Osteoblast (primary cell): ENCODE data around the gene YPEL5. TPM values are rescaled to one million over a fixed set of nuclear protein-coding genes. Genes with fewer than 3 reads are reported as not detected.
"Not testable (repeated sequence)": the region's sequence is repeated elsewhere in the genome, so short reads cannot be mapped to it uniquely, and the experiment has no call there.

ENCODE experiments used
- DNase-seq: peaks from one replicate; pipeline ENCODE4 v3.0.0; 2011; ENCODE audit warnings: low spot score, mixed read lengths; ENCODE audit not compliant: insufficient read length; ENCODE audit errors: missing footprints
- H2AFZ ChIP-seq: 2 replicates; pipeline ENCODE4 v1.6.0; 2011; ENCODE audit warnings: mild to moderate bottlenecking, low read length
- H3K27ac ChIP-seq: 2 replicates; pipeline ENCODE4 v1.5.1; 2011; ENCODE audit warnings: mild to moderate bottlenecking, low read depth, low read length, moderate library complexity
- H3K27me3 ChIP-seq: 2 replicates; pipeline ENCODE4 v1.6.0; 2012; ENCODE audit warnings: mild to moderate bottlenecking, control low read depth, inconsistent platforms, low read length, moderate library complexity; ENCODE audit not compliant: insufficient read depth
- H3K36me3 ChIP-seq: 2 replicates; pipeline ENCODE4 v1.5.1; 2011; ENCODE audit warnings: mild to moderate bottlenecking, low read length, control low read depth, moderate library complexity; ENCODE audit not compliant: insufficient read depth
- H3K4me1 ChIP-seq: 2 replicates; pipeline ENCODE4 v1.5.1; 2011; ENCODE audit warnings: mild to moderate bottlenecking, low read length, control low read depth, moderate library complexity; ENCODE audit not compliant: insufficient read depth
- H3K4me2 ChIP-seq: 2 replicates; pipeline ENCODE4 v1.6.0; 2011; ENCODE audit warnings: mild to moderate bottlenecking, low read length; ENCODE audit not compliant: insufficient read depth
- H3K4me3 ChIP-seq: fragments of 200-600 bp; sonication (generic); 3 replicates; pipeline ENCODE4 v1.5.1; 2012; ENCODE audit warnings: mild to moderate bottlenecking, low read length, inconsistent platforms; ENCODE audit not compliant: insufficient read depth
- H3K79me2 ChIP-seq: 2 replicates; pipeline ENCODE4 v1.6.0; 2012; ENCODE audit warnings: mild to moderate bottlenecking, low read length, control low read depth, inconsistent platforms; ENCODE audit not compliant: insufficient read depth
- H3K9me3 ChIP-seq: 2 replicates; pipeline ENCODE4 v1.5.1; 2011; ENCODE audit warnings: low read depth, low read length, control low read depth
- H4K20me1 ChIP-seq: 2 replicates; pipeline ENCODE4 v1.6.0; 2012; ENCODE audit warnings: mild to moderate bottlenecking, low read length, control low read depth; ENCODE audit not compliant: insufficient read depth
- total RNA-seq: library from RNA; depleted of rRNA; stranded (reverse); fragments of >200 nt; gene quantifications from 2 replicates; pipeline ENCODE4 v1.2.3, GENCODE V29; 2012
- TF ChIP-seq, protein P1 (sequence below): IDR thresholded peaks from 2 replicates; pipeline ENCODE4 v1.5.1; 2011; ENCODE audit warnings: mild to moderate bottlenecking, low read depth, low read length, moderate library complexity; ENCODE audit errors: extremely low read depth

Gene YPEL5
- total RNA-seq, 1 donor: 92.3 TPM

DNA sequence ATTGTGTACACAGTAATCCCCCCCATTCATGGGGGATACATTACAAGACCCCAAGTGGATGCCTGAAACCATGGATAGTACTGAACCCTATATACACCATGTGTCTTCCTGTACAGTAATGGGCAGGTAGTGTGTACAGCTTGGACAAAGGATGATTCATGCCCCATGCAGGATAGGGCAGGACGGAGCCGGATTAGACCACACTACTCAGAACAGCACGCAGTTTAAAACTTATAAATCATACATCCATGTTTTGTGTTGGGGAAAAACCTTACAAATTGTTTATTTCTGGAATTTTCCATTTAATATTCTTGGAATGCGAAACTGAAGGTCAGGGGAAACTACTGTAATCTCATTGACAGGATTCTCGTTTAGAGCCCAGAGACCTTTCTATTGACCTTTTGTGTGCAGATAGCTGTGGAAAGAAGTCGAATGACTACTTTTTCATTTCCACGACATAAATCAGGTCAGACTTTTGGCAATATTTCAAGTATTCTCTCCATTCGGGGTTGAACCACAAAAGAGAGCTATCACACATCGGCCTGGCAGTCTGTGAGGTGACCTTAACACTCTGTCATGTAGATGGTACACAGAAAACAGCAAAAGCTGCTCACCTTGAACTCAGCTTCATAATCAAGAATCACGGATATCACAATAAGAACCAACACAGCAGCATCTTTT lies 9.9 kb upstream of the YPEL5 start:
- no peaks in the 10 kb centered on the region for H4K20me1 ChIP-seq
- H3K9me3 ChIP-seq: no peaks in the 10 kb centered on the region
- no peaks in the 10 kb centered on the region for H3K79me2 ChIP-seq
- no peak for DNase-seq
- H3K4me3 ChIP-seq: no peak overlapping the region
- H3K36me3 ChIP-seq: no peaks in the 10 kb centered on the region
- no peaks in the 10 kb centered on the region for H3K4me1 ChIP-seq
- H3K27ac ChIP-seq: no peak overlapping the region
- TF ChIP-seq, protein P1, sequence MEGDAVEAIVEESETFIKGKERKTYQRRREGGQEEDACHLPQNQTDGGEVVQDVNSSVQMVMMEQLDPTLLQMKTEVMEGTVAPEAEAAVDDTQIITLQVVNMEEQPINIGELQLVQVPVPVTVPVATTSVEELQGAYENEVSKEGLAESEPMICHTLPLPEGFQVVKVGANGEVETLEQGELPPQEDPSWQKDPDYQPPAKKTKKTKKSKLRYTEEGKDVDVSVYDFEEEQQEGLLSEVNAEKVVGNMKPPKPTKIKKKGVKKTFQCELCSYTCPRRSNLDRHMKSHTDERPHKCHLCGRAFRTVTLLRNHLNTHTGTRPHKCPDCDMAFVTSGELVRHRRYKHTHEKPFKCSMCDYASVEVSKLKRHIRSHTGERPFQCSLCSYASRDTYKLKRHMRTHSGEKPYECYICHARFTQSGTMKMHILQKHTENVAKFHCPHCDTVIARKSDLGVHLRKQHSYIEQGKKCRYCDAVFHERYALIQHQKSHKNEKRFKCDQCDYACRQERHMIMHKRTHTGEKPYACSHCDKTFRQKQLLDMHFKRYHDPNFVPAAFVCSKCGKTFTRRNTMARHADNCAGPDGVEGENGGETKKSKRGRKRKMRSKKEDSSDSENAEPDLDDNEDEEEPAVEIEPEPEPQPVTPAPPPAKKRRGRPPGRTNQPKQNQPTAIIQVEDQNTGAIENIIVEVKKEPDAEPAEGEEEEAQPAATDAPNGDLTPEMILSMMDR: no peak
- peaks cover 10% of the 10 kb centered on the region for H3K27me3 ChIP-seq
- no peak overlapping the region for H3K4me2 ChIP-seq
- H2AFZ ChIP-seq: no peak overlapping the region

DNA sequence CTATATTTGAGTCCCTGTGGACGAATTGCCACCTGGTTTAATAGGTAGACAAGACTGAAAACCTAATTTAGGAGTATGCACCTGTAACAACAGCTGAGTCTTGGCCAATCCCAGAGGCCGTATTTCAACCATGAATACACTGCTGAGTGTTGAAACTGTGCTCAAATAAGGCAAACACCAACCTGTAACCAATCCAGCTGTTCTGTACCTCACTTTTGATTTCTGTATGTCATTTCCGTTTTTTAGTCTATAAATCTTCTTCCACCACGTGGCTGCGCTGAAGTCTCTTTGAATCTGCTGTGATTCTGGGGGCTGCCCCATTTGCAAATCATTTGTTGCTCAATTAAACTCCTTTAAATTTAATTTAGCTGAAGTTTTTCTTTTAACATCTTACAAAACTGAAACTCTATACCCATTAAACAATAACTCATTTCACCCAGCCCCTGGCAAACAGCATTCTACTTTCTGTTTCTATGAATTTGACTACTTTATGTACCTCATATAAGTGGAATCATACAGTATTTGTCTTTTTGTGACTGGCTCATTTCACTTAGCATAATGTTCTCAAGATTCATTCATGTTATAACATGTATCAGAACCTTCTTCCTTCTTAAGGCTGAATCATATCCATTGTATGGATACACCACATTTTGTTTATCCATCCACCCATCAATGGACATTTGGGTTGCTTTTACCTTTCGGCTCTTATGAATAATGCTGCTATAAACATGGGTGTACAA lies 7.5 kb upstream of the YPEL5 start:
- Histone ChIP-seq H3K27ac (no peak overlapping the region), H3K27me3 (peaks cover 16% of the 10 kb centered on the region), H3K4me1 (no peaks in the 10 kb centered on the region), H3K36me3 (no peaks in the 10 kb centered on the region), H3K4me3 (no peak overlapping the region), H3K9me3 (no peaks in the 10 kb centered on the region), H3K4me2 (no peak overlapping the region), H3K79me2 (no peaks in the 10 kb centered on the region), H4K20me1 (no peaks in the 10 kb centered on the region), H2AFZ (no peak overlapping the region)
- TF ChIP-seq, protein P1: no peak
- no peak for DNase-seq

DNA sequence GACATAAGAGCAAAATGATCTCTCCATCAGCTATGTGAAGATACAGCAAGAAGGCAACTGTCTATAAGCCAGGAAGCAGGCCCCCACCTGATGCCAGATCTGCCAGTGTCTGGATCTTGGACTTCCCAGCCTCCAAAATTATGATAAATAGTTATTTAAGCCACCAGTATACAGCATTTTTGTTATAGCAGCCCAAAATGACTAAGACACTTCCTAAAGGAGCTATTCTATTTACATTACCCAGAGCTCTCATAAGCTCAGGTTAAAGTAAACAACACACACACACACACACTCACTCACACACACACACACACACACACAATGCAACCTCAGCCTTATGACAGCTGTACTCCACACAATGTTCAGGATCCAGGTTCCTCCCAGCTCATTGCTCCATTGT lies 5.7 kb upstream of the YPEL5 start:
- peaks cover 14% of the 10 kb centered on the region for H3K27me3 ChIP-seq
- H3K9me3 ChIP-seq: no peaks in the 10 kb centered on the region
- H4K20me1 ChIP-seq: no peaks in the 10 kb centered on the region
- H3K79me2 ChIP-seq: no peaks in the 10 kb centered on the region
- TF ChIP-seq, protein P1: no peak
- H3K4me3 ChIP-seq: no peak overlapping the region
- H3K27ac ChIP-seq: no peak overlapping the region
- no peak overlapping the region for H2AFZ ChIP-seq
- H3K4me1 ChIP-seq: peaks cover 6% of the 10 kb centered on the region
- no peak for DNase-seq
- H3K4me2 ChIP-seq: no peak overlapping the region
- no peaks in the 10 kb centered on the region for H3K36me3 ChIP-seq

DNA sequence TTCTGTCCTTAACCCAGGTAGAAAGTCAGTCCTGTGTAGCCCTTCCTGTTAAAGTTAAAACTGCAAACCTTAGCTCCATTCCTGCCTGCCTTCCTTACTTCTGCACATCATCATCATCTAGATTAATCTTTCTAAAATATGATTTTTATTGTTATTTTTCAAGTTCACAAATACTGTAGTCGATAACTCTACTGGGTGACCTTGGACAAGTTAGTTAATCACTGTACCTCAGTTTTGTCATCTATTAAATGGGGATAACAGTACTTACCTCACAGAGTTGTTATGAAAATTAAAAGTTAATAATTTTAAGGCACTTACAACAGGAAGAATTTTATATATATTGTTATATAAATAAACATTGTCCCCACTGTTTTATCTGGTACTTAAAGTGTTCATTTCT lies 2.5 kb upstream of the YPEL5 start:
- Histone ChIP-seq H3K4me3 (no peak overlapping the region), H3K27me3 (peaks cover 8% of the 10 kb centered on the region), H3K9me3 (no peaks in the 10 kb centered on the region), H2AFZ (no peak overlapping the region), H3K27ac (no peak overlapping the region), H3K4me1 (peaks cover 17% of the 10 kb centered on the region), H3K4me2 (no peak overlapping the region), H4K20me1 (peaks cover 13% of the 10 kb centered on the region), H3K36me3 (no peaks in the 10 kb centered on the region), H3K79me2 (peaks cover 21% of the 10 kb centered on the region)
- no peak for DNase-seq
- TF ChIP-seq, protein P1: no peak

DNA sequence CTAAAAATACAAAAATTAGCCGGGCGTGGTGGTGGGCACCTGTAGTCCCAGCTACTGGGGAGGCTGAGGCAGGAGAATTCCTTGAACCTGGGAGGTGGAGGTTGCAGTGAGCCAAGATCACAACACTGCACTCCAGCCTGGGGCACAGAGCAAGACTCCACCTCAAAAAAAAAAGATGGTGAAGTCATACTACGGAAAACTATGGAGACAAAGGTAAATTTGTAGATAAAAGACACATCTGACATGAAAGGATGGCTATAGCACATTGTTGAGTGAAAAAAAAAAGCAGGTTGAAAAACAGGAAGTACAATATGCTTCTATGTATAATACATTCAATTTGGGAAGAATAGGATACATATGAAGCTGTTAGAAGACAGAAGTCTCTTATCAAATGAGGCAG lies 1.9 kb upstream of the YPEL5 start:
- H3K9me3 ChIP-seq: not testable (repeated sequence)

More for the DNA sequence above, 1.9 kb upstream of the YPEL5 start:
- H3K4me3 ChIP-seq, H3K27ac ChIP-seq, DNase-seq, H3K27me3 ChIP-seq, H3K4me2 ChIP-seq, H3K36me3 ChIP-seq, H2AFZ ChIP-seq: not testable (repeated sequence)
- Histone ChIP-seq H4K20me1 (peaks cover 20% of the 10 kb centered on the region), H3K79me2 (peaks cover 28% of the 10 kb centered on the region), H3K4me1 (peaks cover 17% of the 10 kb centered on the region)
